Gastroesophageal sphincter (tissue), 3 donors: ENCODE measurements around the gene SPESP1.

Experiments used
- POLR2A ChIP-seq, 2 donors: fragments of 450-650 bp; IDR thresholded peaks; one replicate each; pipeline ENCODE4 v1.6.1; 2017; ENCODE audit warnings: antibody characterized with exemption in 2 of 2, mild to moderate bottlenecking in 2 of 2, moderate library complexity in 1 of 2
- TF ChIP-seq, protein P1 (sequence below), 4 experiments: fragments of 200-600 bp in 2 of 4; fragments of 450-650 bp in 2 of 4; sonication (generic) in 1 of 4; IDR thresholded peaks; one replicate each; pipeline ENCODE4 v1.5.1; 2017 to 2019; ENCODE audit warnings: antibody characterized with exemption in 4 of 4, mild to moderate bottlenecking in 2 of 4, moderate library complexity in 2 of 4

GRCh38 chr15:68900027-68900426, 30.3 kb upstream of the SPESP1 start:
- TF ChIP-seq, protein P1, sequence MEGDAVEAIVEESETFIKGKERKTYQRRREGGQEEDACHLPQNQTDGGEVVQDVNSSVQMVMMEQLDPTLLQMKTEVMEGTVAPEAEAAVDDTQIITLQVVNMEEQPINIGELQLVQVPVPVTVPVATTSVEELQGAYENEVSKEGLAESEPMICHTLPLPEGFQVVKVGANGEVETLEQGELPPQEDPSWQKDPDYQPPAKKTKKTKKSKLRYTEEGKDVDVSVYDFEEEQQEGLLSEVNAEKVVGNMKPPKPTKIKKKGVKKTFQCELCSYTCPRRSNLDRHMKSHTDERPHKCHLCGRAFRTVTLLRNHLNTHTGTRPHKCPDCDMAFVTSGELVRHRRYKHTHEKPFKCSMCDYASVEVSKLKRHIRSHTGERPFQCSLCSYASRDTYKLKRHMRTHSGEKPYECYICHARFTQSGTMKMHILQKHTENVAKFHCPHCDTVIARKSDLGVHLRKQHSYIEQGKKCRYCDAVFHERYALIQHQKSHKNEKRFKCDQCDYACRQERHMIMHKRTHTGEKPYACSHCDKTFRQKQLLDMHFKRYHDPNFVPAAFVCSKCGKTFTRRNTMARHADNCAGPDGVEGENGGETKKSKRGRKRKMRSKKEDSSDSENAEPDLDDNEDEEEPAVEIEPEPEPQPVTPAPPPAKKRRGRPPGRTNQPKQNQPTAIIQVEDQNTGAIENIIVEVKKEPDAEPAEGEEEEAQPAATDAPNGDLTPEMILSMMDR (IDR thresholded peaks at IDR 0.05), result no peak
- TF ChIP-seq POLR2A (IDR thresholded peaks at IDR 0.05), result no peak
